Glomerular endothelial cell (primary cell): ENCODE data around the gene ANKS1A. TPM values are rescaled to one million over a fixed set of nuclear protein-coding genes. Genes with fewer than 3 reads are reported as not detected.

Source experiments
- DNase-seq: peaks from one replicate; pipeline ENCODE4 v3.0.0-alpha.2; 2011; ENCODE audit warnings: low read depth, low spot score; ENCODE audit errors: extremely low read depth
- total RNA-seq: library from RNA; depleted of rRNA; stranded (reverse); fragments of >200 nt; gene quantifications from 2 replicates; pipeline ENCODE4 v1.2.3, GENCODE V29; 2015

The ANKS1A gene
- total RNA-seq, 1 donor from 2014 or later, result 21.5 TPM

DNA sequence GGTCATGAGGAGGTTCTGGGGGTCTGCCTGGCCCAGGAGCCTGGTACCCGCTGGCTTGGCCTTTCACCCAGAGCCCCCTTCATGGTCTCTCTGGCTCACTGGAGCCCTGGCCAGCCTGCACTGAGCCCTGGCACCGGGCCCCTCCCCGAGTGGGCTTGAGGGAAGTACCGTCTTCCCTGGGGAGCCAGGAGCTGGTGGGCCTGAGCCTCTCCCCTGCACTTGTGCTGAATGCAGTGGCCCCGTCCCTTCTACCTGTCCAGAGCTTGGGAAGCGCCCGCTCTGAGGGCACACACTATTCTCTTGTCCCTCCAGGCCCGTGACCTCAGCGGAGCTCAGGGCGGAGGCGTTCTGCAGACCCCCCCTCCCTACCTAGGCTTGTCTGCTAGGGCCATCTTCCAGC is 189.8 kb downstream of the ANKS1A start:
- DNase-seq, result no peak

GRCh38 chr6:35079311-35080000 is 190.4 kb downstream of the ANKS1A start:
- no peak for DNase-seq

- no peak for DNase-seq
Measured at GRCh38 chr6:35080016-35080680, 191.1 kb downstream of the ANKS1A start.

- no peak for DNase-seq
Measured at GRCh38 chr6:35080821-35081425, 191.9 kb downstream of the ANKS1A start.

DNA sequence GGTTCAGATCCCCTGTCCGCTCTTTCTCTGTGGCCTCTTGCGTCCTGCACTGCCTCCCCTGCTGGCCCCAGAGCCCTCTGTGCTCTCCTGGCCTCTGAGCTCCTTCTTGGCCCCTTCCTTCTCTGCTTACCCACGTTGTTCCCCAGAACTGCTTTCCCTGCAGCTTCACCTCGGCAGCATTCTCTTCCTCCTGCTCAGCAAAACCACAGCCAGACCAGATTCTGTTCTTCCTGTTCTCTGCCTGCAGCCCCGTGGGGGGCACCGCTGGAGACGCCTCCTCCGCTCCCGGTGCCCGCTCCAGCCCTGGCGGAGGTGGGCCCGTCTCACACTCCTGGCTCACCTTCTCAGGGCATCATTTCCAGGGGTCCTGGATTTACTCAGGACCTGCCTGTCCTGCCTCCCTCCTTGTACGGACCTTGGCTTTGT is 192.4 kb downstream of the ANKS1A start:
- DNase-seq, result no peak

DNA sequence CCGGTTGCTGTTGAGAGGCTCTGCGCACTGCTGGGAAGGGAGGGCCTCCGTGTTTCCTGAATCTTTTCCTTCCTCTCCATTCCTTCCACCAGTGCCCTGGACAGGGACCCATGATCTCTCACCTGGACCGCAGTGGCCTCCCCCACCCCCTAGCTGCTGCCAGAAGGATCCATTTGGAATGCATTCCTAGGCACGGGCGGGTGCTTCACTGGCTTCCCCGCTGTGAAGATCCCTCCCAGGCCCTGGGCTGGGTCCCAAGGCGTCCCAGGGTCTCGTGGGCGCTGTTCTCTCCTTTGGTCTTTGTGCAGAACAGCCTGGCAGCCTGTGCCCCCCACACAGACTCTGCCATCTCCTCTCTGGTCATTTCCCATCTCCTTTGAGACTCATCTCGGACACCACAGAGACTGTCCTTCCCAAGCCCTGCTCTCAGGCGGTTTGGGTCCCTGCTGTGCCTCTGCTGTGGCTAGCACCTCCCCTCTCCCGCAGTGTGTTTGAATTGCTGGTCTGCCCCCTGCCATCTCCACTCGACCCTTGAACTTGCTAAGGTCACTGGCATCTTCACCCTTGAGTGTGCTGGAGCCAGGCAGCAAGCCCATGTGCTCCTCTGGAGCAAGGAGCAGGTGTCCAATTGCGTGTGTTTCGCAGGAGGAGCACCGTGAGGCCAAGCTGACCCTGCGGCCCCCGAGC is 193.1 kb downstream of the ANKS1A start:
- no peak for DNase-seq

GRCh38 chr6:35082733-35083403 is 193.8 kb downstream of the ANKS1A start:
- no peak for DNase-seq

DNA sequence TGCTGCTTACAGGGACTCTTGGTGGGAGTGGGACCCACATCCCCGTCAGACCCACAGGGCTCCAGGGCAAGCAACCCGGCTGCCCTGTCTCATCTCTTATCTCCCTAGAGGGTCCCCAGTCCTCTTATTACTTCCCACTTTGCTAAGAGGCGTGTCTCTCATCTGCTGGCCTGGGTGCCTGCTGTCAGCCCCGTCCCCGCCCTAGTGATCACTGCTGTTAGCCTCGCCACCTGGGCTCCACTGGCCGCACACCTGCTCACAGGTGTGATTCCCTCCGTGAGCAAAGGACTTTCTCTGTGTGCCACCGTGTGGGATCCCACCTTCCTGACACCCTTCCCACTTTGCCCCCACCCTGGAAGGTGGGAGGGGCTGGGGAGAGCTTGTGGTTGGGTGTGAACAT is 194.5 kb downstream of the ANKS1A start:
- no peak for DNase-seq

DNA sequence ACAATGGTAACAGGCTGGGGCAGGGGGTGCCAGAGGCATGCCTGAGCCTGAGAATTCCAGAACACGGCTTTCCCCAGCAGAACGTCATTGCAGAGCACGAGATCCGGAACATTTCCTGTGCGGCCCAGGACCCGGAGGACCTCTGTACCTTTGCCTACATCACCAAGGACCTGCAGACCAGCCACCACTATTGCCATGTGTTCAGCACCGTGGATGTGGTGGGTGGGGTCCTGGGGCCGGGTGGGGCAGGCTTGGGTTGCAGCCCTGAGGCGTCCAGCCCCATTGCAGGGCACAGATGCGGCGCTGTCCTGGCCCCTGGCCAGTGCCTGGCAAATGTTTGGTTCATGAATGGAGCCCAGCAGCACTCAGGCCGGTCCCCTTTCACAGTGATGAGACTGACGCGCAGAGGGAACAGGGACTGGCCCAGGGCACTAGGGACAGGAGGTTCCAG is 195.0 kb downstream of the ANKS1A start:
- DNase-seq, result no peak

- DNase-seq, result no peak
Measured at GRCh38 chr6:35084511-35085203, 195.6 kb downstream of the ANKS1A start.

DNA sequence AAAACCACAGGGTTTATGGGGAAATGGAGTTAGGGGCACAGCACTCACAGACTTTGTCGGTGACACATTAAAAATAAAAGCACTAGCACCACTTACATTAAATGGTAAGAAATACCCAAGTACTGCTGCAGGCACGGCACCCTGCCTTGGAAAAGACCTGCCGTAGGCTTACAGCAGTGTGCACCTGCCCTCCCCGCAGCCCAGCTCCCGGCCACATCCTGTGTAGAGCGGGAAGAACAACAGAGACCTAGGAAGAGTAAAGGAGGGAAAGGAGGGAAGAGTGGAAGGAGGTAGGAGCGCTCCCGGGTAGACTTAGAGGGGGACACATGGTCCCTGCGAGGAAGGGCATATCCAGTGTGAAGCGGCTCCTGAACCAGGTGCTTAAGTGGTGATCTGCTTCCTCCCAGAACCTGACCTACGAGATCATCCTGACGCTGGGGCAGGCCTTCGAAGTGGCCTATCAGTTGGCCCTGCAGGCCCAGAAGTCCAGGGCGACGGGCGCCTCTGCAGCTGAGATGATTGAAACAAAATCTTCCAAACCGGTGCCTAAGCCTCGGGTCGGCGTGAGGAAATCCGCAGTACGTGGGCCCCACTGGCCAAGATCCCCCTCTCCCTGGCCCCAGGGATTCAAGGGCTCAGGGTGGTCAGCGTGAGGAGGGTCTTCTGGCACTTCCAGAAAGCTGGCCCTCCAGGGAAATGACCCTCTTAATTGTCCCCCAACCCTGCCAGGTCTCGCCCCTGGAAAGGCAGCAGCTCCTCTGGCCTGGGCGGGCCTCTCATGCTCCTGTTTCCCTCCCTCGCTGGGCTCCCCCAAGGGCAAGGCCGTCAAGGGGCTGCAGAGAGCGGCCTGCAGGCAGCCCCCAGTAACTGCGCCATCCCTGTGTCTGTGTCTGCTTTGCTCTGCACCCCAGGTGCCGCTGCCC is 196.6 kb downstream of the ANKS1A start:
- DNase-seq, result no peak

- DNase-seq, result no peak
Measured at GRCh38 chr6:35086282-35086632, 197.2 kb downstream of the ANKS1A start.

- no peak for DNase-seq
Measured at GRCh38 chr6:35086636-35087360, 197.7 kb downstream of the ANKS1A start.

GRCh38 chr6:35087361-35088280 is 198.6 kb downstream of the ANKS1A start:
- no peak for DNase-seq

DNA sequence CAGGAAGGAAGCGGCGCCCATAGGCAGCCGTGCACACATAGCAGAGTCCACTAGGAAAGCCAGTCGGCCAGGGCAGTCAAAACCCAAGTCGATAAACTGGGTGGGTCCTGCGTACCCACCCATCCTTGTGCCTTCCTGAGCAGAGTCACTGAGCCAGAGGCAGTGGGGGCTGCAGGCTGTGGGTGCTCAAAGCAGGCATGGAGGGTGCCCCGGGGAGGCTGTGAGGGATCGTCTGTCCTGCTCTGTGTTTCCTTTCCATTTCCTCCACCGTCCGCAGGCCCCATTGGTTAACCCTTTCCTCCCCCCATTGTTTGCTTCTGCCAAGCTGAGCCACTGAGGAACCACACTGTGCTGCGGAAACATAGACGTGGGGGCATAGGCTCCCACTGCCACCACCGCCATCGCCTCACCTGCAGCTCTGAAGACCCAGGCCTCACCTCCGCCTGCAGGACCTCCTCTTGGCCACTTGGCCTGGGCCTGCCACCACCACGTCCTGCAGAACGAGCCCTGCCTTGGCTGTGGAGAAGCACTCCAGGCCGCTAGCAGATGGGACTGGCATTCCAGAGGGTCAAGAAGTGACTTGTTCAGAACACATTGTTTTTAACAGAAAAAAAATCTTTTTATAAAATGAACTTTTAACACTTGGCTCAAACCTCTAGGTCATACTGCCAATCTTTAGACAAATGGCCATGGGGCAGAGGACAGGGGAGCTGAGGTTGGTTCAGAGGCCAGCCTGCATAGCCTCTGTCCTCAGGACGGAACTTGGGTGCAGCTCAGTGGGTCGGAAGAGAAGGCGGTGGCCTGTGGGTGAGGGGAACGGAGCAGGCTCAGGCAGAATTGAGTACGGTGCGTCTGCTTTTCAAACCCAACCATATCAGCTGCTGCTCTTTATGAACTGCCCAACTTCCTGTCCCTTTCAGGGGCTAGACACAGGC is 199.5 kb downstream of the ANKS1A start:
- DNase-seq, result no peak

- no peak for DNase-seq
Measured at GRCh38 chr6:35089216-35089934, 200.3 kb downstream of the ANKS1A start.
